ENCODE data around the gene BEX3. TPM values are rescaled to one million over a fixed set of nuclear protein-coding genes. Genes with fewer than 3 reads are reported as not detected.

BEX3 gene
- total RNA-seq, 6 experiments from 2014 or later = 251 to 325 (median 291) TPM

DNA sequence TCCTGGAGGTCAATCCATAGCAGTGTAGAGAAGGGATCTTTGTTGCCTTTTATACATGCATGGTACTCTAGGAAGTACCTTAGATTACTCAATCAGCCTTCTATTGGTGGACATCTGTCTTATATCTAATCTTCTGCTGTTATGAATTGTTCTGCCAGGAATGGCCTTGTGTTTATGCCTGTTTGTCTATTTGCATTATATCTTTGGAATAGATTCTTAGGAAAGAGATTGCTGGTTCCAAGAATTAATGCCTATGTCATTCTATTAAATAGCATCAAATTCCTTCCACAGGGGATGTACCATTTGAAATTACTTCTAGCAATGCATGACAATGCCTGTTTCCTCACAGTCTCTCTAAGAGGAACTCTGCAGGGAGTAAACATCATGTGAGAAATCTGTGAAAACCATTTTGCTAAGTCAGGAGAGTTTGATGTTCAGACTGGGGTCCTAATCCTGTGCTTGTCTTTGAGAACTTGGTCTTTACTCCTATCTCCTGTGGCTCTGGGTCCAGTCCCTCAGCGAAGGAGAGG lies 42.5 kb downstream of the BEX3 start:
- H3K4me1 Mint-ChIP-seq (ENCODE audit: low read depth) = peaks cover 24% of the 10 kb centered on the region

GRCh38 chrX:103423955-103424638 lies 47.8 kb downstream of the BEX3 start:
- no peaks in the 10 kb centered on the region for H3K36me3 Mint-ChIP-seq (ENCODE audit: low read depth)
- no peaks in the 10 kb centered on the region for H3K27me3 Mint-ChIP-seq (ENCODE audit: insufficient read depth)
- H3K4me1 Mint-ChIP-seq (ENCODE audit: low read depth) = no peaks in the 10 kb centered on the region
- H3K4me3 Mint-ChIP-seq = no peak overlapping the region
- no peak overlapping the region for H3K27ac Mint-ChIP-seq
- no peak for DNase-seq
- TF ChIP-seq, protein P1, sequence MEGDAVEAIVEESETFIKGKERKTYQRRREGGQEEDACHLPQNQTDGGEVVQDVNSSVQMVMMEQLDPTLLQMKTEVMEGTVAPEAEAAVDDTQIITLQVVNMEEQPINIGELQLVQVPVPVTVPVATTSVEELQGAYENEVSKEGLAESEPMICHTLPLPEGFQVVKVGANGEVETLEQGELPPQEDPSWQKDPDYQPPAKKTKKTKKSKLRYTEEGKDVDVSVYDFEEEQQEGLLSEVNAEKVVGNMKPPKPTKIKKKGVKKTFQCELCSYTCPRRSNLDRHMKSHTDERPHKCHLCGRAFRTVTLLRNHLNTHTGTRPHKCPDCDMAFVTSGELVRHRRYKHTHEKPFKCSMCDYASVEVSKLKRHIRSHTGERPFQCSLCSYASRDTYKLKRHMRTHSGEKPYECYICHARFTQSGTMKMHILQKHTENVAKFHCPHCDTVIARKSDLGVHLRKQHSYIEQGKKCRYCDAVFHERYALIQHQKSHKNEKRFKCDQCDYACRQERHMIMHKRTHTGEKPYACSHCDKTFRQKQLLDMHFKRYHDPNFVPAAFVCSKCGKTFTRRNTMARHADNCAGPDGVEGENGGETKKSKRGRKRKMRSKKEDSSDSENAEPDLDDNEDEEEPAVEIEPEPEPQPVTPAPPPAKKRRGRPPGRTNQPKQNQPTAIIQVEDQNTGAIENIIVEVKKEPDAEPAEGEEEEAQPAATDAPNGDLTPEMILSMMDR (IDR thresholded peaks at IDR 0.05) = no peak
- no peaks in the 10 kb centered on the region for H3K9me3 Mint-ChIP-seq

More for the DNA sequence above, 42.5 kb downstream of the BEX3 start:
- TF ChIP-seq, protein P1 (IDR thresholded peaks at IDR 0.05) = no peak
- peak overlapping the region; percentile 49 for H3K27ac Mint-ChIP-seq
- no peak for DNase-seq
- no peaks in the 10 kb centered on the region for H3K9me3 Mint-ChIP-seq
- H3K27me3 Mint-ChIP-seq (ENCODE audit: insufficient read depth) = no peaks in the 10 kb centered on the region
- H3K36me3 Mint-ChIP-seq (ENCODE audit: low read depth) = no peaks in the 10 kb centered on the region
- no peak overlapping the region for H3K4me3 Mint-ChIP-seq

Other genes with a start within 250 kb of the BEX3 start
- gene BEX4, start 161.4 kb upstream of the BEX3 start, total RNA-seq (2021; fragmentation: NEBNext Ultra II Directional; extraction: Animal tissue kit (Norgen Biotek cat#: 25700)) = 1 to 10 TPM in 1 of 6 experiments, under 1 TPM in 5; 0.19 to 1.4 (median 0.32) TPM
- gene TCEAL8, start 121.4 kb upstream of the BEX3 start, total RNA-seq (2021; fragmentation: NEBNext Ultra II Directional; extraction: Animal tissue kit (Norgen Biotek cat#: 25700)) = 10 to 100 TPM; 65.0 to 81.7 (median 74.0) TPM
- gene TCEAL5, start 99.8 kb upstream of the BEX3 start, total RNA-seq (2021; fragmentation: NEBNext Ultra II Directional; extraction: Animal tissue kit (Norgen Biotek cat#: 25700)) = not detected
- not detected for gene BEX2, start 65.5 kb upstream of the BEX3 start, total RNA-seq (2021; fragmentation: NEBNext Ultra II Directional; extraction: Animal tissue kit (Norgen Biotek cat#: 25700))
- 10 to 100 TPM; 12.3 to 17.5 (median 16.0) TPM for gene TCEAL7, start 46.3 kb upstream of the BEX3 start, total RNA-seq (2021; fragmentation: NEBNext Ultra II Directional; extraction: Animal tissue kit (Norgen Biotek cat#: 25700))
- 10 to 100 TPM; 77.3 to 99.9 (median 83.0) TPM for gene TCEAL9, start 20.0 kb upstream of the BEX3 start, total RNA-seq (2021; fragmentation: NEBNext Ultra II Directional; extraction: Animal tissue kit (Norgen Biotek cat#: 25700))
- under 1 TPM in 4 of 6 experiments, not detected in 2; 0.11 to 0.15 (median 0.13) TPM for gene RAB40A, start 143.0 kb downstream of the BEX3 start, total RNA-seq (2021; fragmentation: NEBNext Ultra II Directional; extraction: Animal tissue kit (Norgen Biotek cat#: 25700))
- gene TCEAL4, start 209.0 kb downstream of the BEX3 start, total RNA-seq (2021; fragmentation: NEBNext Ultra II Directional; extraction: Animal tissue kit (Norgen Biotek cat#: 25700)) = 100 to 1,000 TPM in 5 of 6 experiments, 10 to 100 TPM in 1; 92.4 to 119 (median 118) TPM
- gene TCEAL3, start 231.4 kb downstream of the BEX3 start, total RNA-seq (2021; fragmentation: NEBNext Ultra II Directional; extraction: Animal tissue kit (Norgen Biotek cat#: 25700)) = 10 to 100 TPM; 54.3 to 75.5 (median 62.7) TPM